ENCODE results near the gene GAL3ST2.
"Not testable (repeated sequence)": the region's sequence is repeated elsewhere in the genome, so short reads cannot be mapped to it uniquely, and the experiment has no call there.

GAL3ST2 gene

GRCh38 chr2:241774419-241775222 lies 2.0 kb upstream of the GAL3ST2 start:
- DNase-seq (ENCODE audit: low read depth, low spot score): no peak
- no peaks in the 10 kb centered on the region for H3K9me3 ChIP-seq (ENCODE audit: low read depth, low read length)
- H3K9ac ChIP-seq (ENCODE audit: insufficient read length): no peak overlapping the region
- H3K27ac ChIP-seq: peak overlapping the region; percentile 67
- H3K36me3 ChIP-seq (ENCODE audit: insufficient read depth, low read length): no peaks in the 10 kb centered on the region
- peak overlapping the region; percentile 22; the same call in 1 of the 2 replicates for H3K4me3 ChIP-seq
- TF ChIP-seq FOXP2 (optimal IDR thresholded peaks at IDR 0.05; ENCODE audit: control extremely low read depth, extremely low read length, insufficient read depth) (no peak), EZH2 (IDR thresholded peaks at IDR 0.05) (no peak), POLR2AphosphoS5 (IDR thresholded peaks at IDR 0.05; ENCODE audit: borderline replicate concordance, low read depth, low read length) (peak; percentile 58; the same call in 1 of the 2 replicates)

GRCh38 chr2:241775223-241776177 lies 1.1 kb upstream of the GAL3ST2 start:
- Histone ChIP-seq H3K9ac (ENCODE audit: insufficient read length) (no peak overlapping the region), H3K36me3 (ENCODE audit: insufficient read depth, low read length) (no peaks in the 10 kb centered on the region), H3K9me3 (ENCODE audit: low read depth, low read length) (no peaks in the 10 kb centered on the region), H3K4me3 (peak overlapping the region; percentile 22; the same call in 1 of the 2 replicates), H3K27ac (peak overlapping the region; percentile 67)
- no peak for TF ChIP-seq POLR2AphosphoS5 (IDR thresholded peaks at IDR 0.05; ENCODE audit: borderline replicate concordance, low read depth, low read length)
- no peak for DNase-seq (ENCODE audit: low read depth, low spot score)

- no peak overlapping the region for H3K27ac ChIP-seq
- H3K36me3 ChIP-seq (ENCODE audit: insufficient read depth, low read length): no peaks in the 10 kb centered on the region
- H3K9ac ChIP-seq (ENCODE audit: insufficient read length): no peak overlapping the region
- TF ChIP-seq POLR2AphosphoS5 (IDR thresholded peaks at IDR 0.05; ENCODE audit: borderline replicate concordance, low read depth, low read length) (no peak), FOXP2 (optimal IDR thresholded peaks at IDR 0.05; ENCODE audit: control extremely low read depth, extremely low read length, insufficient read depth) (no peak), EZH2 (IDR thresholded peaks at IDR 0.05) (no peak)
- no peak overlapping the region for H3K4me3 ChIP-seq
- no peak for DNase-seq (ENCODE audit: low read depth, low spot score)
- no peaks in the 10 kb centered on the region for H3K9me3 ChIP-seq (ENCODE audit: low read depth, low read length)
These were observed 606 bp downstream of the GAL3ST2 start for GRCh38 chr2:241777170-241777685.

GRCh38 chr2:241777686-241778627 lies 1.3 kb downstream of the GAL3ST2 start:
- Histone ChIP-seq H3K9ac (ENCODE audit: insufficient read length) (no peak overlapping the region), H3K36me3 (ENCODE audit: insufficient read depth, low read length) (no peaks in the 10 kb centered on the region), H3K9me3 (ENCODE audit: low read depth, low read length) (no peaks in the 10 kb centered on the region), H3K27ac (no peak overlapping the region), H3K4me3 (no peak overlapping the region)
- no peak for DNase-seq (ENCODE audit: low read depth, low spot score)
- no peak for TF ChIP-seq FOXP2 (optimal IDR thresholded peaks at IDR 0.05; ENCODE audit: control extremely low read depth, extremely low read length, insufficient read depth)
- TF ChIP-seq POLR2AphosphoS5 (IDR thresholded peaks at IDR 0.05; ENCODE audit: borderline replicate concordance, low read depth, low read length): no peak
- no peak for TF ChIP-seq EZH2 (IDR thresholded peaks at IDR 0.05)

GRCh38 chr2:241780939-241781569 lies 4.4 kb downstream of the GAL3ST2 start:
- H3K27ac ChIP-seq: no peak overlapping the region
- no peaks in the 10 kb centered on the region for H3K36me3 ChIP-seq (ENCODE audit: insufficient read depth, low read length)
- TF ChIP-seq EZH2 (IDR thresholded peaks at IDR 0.05): no peak
- no peak for TF ChIP-seq FOXP2 (optimal IDR thresholded peaks at IDR 0.05; ENCODE audit: control extremely low read depth, extremely low read length, insufficient read depth)
- TF ChIP-seq POLR2AphosphoS5 (IDR thresholded peaks at IDR 0.05; ENCODE audit: borderline replicate concordance, low read depth, low read length): no peak
- H3K9ac ChIP-seq (ENCODE audit: insufficient read length): no peak overlapping the region
- no peak for DNase-seq (ENCODE audit: low read depth, low spot score)
- H3K9me3 ChIP-seq (ENCODE audit: low read depth, low read length): no peaks in the 10 kb centered on the region
- no peak overlapping the region for H3K4me3 ChIP-seq

- not testable (repeated sequence) for H3K4me3 ChIP-seq; DNase-seq (ENCODE audit: low read depth, low spot score)
These were observed 5.4 kb downstream of the GAL3ST2 start for GRCh38 chr2:241782053-241782452.

GRCh38 chr2:241788135-241788534 lies 11.5 kb downstream of the GAL3ST2 start:
- Histone ChIP-seq H3K4me3 (no peak overlapping the region), H3K27ac (no peak overlapping the region), H3K9ac (ENCODE audit: insufficient read length) (no peak overlapping the region), H3K9me3 (ENCODE audit: low read depth, low read length) (no peaks in the 10 kb centered on the region), H3K36me3 (ENCODE audit: insufficient read depth, low read length) (no peaks in the 10 kb centered on the region)
- no peak for DNase-seq (ENCODE audit: low read depth, low spot score)
- TF ChIP-seq POLR2AphosphoS5 (IDR thresholded peaks at IDR 0.05; ENCODE audit: borderline replicate concordance, low read depth, low read length): no peak
- TF ChIP-seq FOXP2 (optimal IDR thresholded peaks at IDR 0.05; ENCODE audit: control extremely low read depth, extremely low read length, insufficient read depth): no peak
- TF ChIP-seq EZH2 (IDR thresholded peaks at IDR 0.05): no peak

More at GRCh38 chr2:241782053-241782452, 5.4 kb downstream of the GAL3ST2 start:
- not testable (repeated sequence) for H3K9ac ChIP-seq (ENCODE audit: insufficient read length); H3K9me3 ChIP-seq (ENCODE audit: low read depth, low read length); H3K36me3 ChIP-seq (ENCODE audit: insufficient read depth, low read length); H3K27ac ChIP-seq

Data from SK-N-MC (cell line).